Posterior vena cava (tissue), 2 donors: ENCODE data around the gene UIMC1. TPM values are rescaled to one million over a fixed set of nuclear protein-coding genes. Genes with fewer than 3 reads are reported as not detected.

ENCODE experiments used
- DNase-seq: peaks from one replicate; pipeline ENCODE4 v3.0.0-alpha.2; 2020; ENCODE audit warnings: low spot score
- intact Hi-C, 2 donors: fragments of 100-400 bp; cut with DNase I; formaldehyde crosslinking; loops; one replicate each; pipeline versions ENCODE4 v1.14.1 to v1.14.2; 2022 to 2023
- total RNA-seq, 2 donors: library from RNA; stranded (reverse); fragmentation: NEBNext Ultra II Directional; extraction: Animal tissue kit (Norgen Biotek cat#: 25700); gene quantifications; one replicate each; pipeline ENCODE4 v1.2.1, GENCODE V29; 2021
- donor health status: DM: yes; HTN: yes; CAD: no.
- donor health status: DM: yes; HTN: yes; CAD: no.

UIMC1 gene
- total RNA-seq, 2 donors from 2014 or later = 33.1 to 41.4 TPM

GRCh38 chr5:176980818-176981217 lies 25.8 kb downstream of the UIMC1 start:
- intact Hi-C loops = no loop called here
- no peak for DNase-seq

GRCh38 chr5:176979669-176980068 lies 26.9 kb downstream of the UIMC1 start:
- no peak for DNase-seq
- intact Hi-C loops = no loop called here

- no peak for DNase-seq
- intact Hi-C loops = no loop called here
These were observed 40.9 kb downstream of the UIMC1 start for GRCh38 chr5:176965633-176966032.

DNA sequence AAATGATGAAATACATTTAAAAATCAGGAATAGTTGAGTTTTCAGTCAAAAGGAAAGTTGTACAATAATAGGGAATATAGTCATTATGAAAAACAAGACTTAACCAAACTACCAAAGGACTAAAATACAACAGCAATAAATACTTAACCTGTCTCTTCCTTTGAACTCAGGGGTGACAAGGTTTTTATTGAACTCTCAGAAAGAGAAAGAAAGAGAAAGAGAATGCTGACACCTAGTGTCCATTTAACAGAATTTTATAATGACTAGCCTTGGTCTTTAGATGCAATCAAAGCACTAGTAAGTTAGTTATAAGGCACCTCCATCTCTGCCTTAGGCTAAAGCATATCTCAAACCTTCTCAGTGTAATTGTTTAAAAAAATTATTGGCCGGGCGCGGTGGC lies 47.5 kb downstream of the UIMC1 start:
- DNase-seq = no peak
- intact Hi-C loops = loop anchor here in 1 of 2 donors (10.0 kb wide), 1 partner anchor 294 kb away; no protein-coding TSS in a partner anchor

DNA sequence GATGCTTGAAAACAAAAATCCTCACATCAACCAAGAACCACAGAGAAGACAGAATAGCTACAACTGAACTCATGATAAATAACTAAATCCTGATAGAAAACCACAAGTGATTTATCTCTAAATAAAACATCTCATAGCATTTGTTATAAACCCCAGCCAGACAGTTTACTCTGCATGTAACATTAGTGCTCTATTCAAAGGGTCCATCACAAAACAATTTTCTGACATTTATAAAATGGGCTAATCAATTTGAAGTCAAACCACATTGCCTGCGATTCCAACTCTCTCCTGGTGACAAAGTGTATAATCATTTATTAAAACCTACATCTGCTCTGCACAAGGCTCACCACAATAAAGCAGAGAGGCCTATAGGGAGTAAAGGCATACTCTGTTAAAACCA lies 49.8 kb downstream of the UIMC1 start:
- intact Hi-C loops = loop anchor here in 1 of 2 donors (10.0 kb wide), 1 partner anchor 292 kb away; no protein-coding TSS in a partner anchor

GRCh38 chr5:176955895-176956294 lies 50.7 kb downstream of the UIMC1 start:
- intact Hi-C loops = loop anchor here in 1 of 2 donors (10.0 kb wide), 1 partner anchor 291 kb away; no protein-coding TSS in a partner anchor
- DNase-seq = no peak

More for the DNA sequence above, 49.8 kb downstream of the UIMC1 start:
- DNase-seq = no peak

GRCh38 chr5:176954050-176954449 lies 52.5 kb downstream of the UIMC1 start:
- intact Hi-C loops = loop anchor here in 1 of 2 donors (10.0 kb wide), 1 partner anchor 289 kb away; no protein-coding TSS in a partner anchor
- no peak for DNase-seq

GRCh38 chr5:176952531-176953193 lies 53.9 kb downstream of the UIMC1 start:
- DNase-seq = no peak
- intact Hi-C loops = loop anchor here in 1 of 2 donors (10.0 kb wide), 1 partner anchor 288 kb away; no protein-coding TSS in a partner anchor

GRCh38 chr5:176948458-176948857 lies 58.1 kb downstream of the UIMC1 start:
- intact Hi-C loops = no loop called here
- DNase-seq = no peak

- no peak for DNase-seq
- intact Hi-C loops = no loop called here
These were observed 58.7 kb downstream of the UIMC1 start for GRCh38 chr5:176947847-176948246.

GRCh38 chr5:176944268-176944667 lies 62.3 kb downstream of the UIMC1 start:
- intact Hi-C loops = no loop called here
- DNase-seq = no peak

DNA sequence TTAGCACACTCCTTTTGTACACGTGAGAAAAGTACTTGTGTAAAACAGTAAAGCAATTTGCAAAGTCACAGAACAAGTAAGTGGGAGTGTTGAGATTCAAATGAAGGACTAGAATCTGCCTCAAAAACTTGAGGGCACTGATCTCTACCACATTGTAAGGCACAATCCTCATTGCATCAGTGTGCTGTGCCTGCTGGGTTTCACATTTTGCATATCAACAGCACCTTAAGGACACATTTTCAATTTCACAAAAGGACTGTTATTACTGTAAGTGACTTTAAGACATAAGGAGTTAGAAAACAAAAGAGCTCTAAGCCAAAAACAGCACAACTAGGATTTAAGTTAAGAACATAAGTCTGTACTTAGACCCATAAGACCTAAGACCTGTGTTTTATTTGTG lies 62.8 kb downstream of the UIMC1 start:
- intact Hi-C loops = no loop called here

DNA sequence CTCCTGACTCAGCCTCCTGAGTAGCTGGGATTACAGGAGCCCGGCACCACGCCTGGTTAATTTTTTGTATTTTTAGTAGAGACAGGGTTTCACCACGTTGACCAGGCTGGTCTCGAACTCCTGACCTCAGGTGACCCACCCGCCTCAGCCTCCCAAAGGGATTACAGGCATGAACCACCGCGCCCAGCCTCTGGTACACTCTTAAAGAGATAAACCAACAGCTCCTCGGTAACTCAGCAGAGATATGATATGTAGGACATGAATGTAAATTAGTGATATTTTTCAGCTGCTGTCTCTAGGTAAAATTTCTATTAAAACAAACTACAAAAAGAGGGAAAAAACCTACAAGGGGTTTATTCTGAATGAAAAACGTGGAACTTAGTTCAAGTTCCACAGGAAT lies 64.6 kb downstream of the UIMC1 start:
- intact Hi-C loops = no loop called here
- no peak for DNase-seq

More for the DNA sequence above, 62.8 kb downstream of the UIMC1 start:
- DNase-seq = no peak

DNA sequence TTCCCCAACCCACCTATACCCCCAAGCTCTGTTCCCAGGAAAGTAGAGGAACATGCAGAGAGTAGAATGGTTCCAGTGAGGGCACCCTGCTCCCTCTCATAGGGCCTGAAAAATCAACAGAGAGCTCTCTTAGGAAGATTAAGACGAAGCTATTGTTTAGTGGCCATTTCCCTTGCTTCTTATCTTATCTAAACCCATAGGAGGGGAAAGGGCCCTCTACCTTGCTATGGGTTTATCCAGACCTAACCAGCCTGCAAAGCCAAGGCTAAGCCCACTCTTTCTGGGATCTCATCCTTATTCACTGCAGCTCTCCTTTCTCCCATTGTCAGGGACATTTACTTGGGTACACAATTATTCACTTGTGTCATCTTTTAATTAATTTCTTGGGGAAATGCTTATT lies 68.1 kb downstream of the UIMC1 start:
- intact Hi-C loops = no loop called here
- DNase-seq = no peak

DNA sequence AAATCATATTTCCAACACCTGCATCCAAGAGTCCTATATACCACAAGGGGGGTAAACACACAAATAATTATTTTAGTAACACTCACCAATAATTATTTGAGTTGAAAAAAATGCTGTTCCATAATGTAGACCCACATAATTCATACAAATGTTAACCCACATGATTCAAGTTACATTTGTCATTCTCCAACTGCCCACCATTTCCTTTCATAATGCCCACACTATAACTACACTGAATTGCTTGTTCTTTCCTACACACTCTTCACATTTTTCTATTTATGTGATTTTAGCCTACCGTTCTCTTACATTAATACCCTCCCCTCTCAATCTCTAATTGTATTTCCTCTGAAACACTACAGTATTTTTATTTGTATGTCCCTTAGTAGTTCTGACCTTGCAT lies 71.6 kb downstream of the UIMC1 start:
- intact Hi-C loops = no loop called here
- DNase-seq = no peak

GRCh38 chr5:176934309-176934930 lies 72.2 kb downstream of the UIMC1 start:
- intact Hi-C loops = no loop called here
- no peak for DNase-seq

GRCh38 chr5:176929654-176930053 lies 76.9 kb downstream of the UIMC1 start:
- no peak for DNase-seq
- intact Hi-C loops = no loop called here

GRCh38 chr5:176927562-176927961 lies 79.0 kb downstream of the UIMC1 start:
- DNase-seq = no peak
- intact Hi-C loops = no loop called here

- intact Hi-C loops = no loop called here
These were observed 83.8 kb downstream of the UIMC1 start for GRCh38 chr5:176922817-176923216.

GRCh38 chr5:176921714-176922113 lies 84.9 kb downstream of the UIMC1 start:
- no peak for DNase-seq
- intact Hi-C loops = no loop called here

More at GRCh38 chr5:176922817-176923216, 83.8 kb downstream of the UIMC1 start:
- DNase-seq = no peak

DNA sequence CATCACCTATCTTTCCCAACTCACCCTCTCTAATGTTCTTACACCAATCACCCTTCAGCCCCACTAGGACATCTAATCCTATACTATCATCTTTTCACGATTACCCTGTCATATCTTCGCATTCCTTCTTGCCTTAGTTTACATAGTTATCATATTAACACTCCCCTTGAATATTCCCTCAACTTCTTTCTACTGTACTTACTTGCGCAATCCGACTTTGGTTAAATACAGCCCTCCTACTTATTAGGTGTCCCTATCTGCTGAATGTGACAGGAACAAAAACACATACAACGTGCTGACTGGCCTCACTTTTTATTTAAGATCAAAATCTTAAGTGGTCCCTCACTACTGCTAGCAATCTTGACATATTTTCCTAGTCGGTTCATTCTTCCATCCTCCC lies 88.0 kb downstream of the UIMC1 start:
- intact Hi-C loops = no loop called here
- DNase-seq = no peak
